Neural cell (in vitro differentiated cells): ENCODE measurements around the gene ARAP2.

Source experiments
- CTCF ChIP-seq: fragments of 450-650 bp; IDR thresholded peaks from 2 replicates; pipeline ENCODE4 v1.5.1; 2014; ENCODE audit warnings: antibody characterized with exemption, mild to moderate bottlenecking, moderate library complexity; ENCODE audit not compliant: poor library complexity, severe bottlenecking
- EP300 ChIP-seq: fragments of 450-650 bp; conservative IDR thresholded peaks from 2 replicates; pipeline ENCODE4 v1.6.1; 2014; ENCODE audit warnings: antibody characterized with exemption, mild to moderate bottlenecking, moderate library complexity; ENCODE audit not compliant: poor library complexity, severe bottlenecking
- EZH2 ChIP-seq: fragments of 200-600, 300-800 bp; shearing (Covaris generic), sonication (generic); IDR thresholded peaks from 2 replicates; pipeline ENCODE4 v1.6.1; 2014; ENCODE audit warnings: antibody characterized with exemption, low read length, borderline replicate concordance, mild to moderate bottlenecking; ENCODE audit not compliant: insufficient read depth, poor library complexity, severe bottlenecking
- MXI1 ChIP-seq: fragments of 450-650 bp; conservative IDR thresholded peaks from 2 replicates; pipeline ENCODE4 v1.6.1; 2014; ENCODE audit warnings: antibody characterized with exemption, mild to moderate bottlenecking; ENCODE audit not compliant: poor library complexity, severe bottlenecking
- POLR2AphosphoS5 ChIP-seq: IDR thresholded peaks from 2 replicates; pipeline ENCODE4 v1.6.1; 2012
- RAD21 ChIP-seq: fragments of 450-650 bp; conservative IDR thresholded peaks from 2 replicates; pipeline ENCODE4 v1.6.1; 2014; ENCODE audit warnings: antibody characterized with exemption, mild to moderate bottlenecking, moderate library complexity
- REST ChIP-seq: IDR thresholded peaks from 2 replicates; pipeline ENCODE4 v1.6.1; 2012; ENCODE audit warnings: borderline replicate concordance
- SMC3 ChIP-seq: fragments of 450-650 bp; conservative IDR thresholded peaks from 2 replicates; pipeline ENCODE4 v1.6.1; 2014; ENCODE audit warnings: antibody characterized with exemption, mild to moderate bottlenecking, moderate library complexity; ENCODE audit not compliant: poor library complexity
- TAF1 ChIP-seq: IDR thresholded peaks from 2 replicates; pipeline ENCODE4 v1.6.1; 2012; ENCODE audit warnings: low read depth

GRCh38 chr4:36051634-36052033 lies 192.7 kb downstream of the ARAP2 start:
- TF ChIP-seq REST (no peak), CTCF (no peak), EZH2 (no peak), RAD21 (no peak), POLR2AphosphoS5 (no peak), TAF1 (no peak), SMC3 (no peak), EP300 (no peak), MXI1 (no peak)
